HG03139 (cell line): ENCODE measurements around the gene EWSR1.
A peak's percentile ranks its signal among the peaks of the same experiment; 100 is the strongest.
"Not testable (repeated sequence)": the region's sequence is repeated elsewhere in the genome, so short reads cannot be mapped to it uniquely, and the experiment has no call there.

ENCODE experiments used
- ATAC-seq: cut with Tn5 transposase; IDR thresholded peaks from one replicate; pipeline ENCODE4 v1.9.1; 2021; ENCODE audit not compliant: unreplicated experiment

Gene EWSR1

GRCh38 chr22:29267858-29268510 lies at the start of gene EWSR1, which contains the start of gene RHBDD3:
Gene EWSR1, plus strand, starts transcription at chr22:29268268. Its CDS starts 69 bp downstream, at chr22:29268337.
Gene RHBDD3, minus strand, starts transcription at chr22:29267981. Its CDS starts 2,355 bp downstream, at chr22:29265626.
- ATAC-seq = peak; percentile 64

GRCh38 chr22:29218758-29219408 lies 49.2 kb upstream of the EWSR1 start:
- ATAC-seq = no peak

- not testable (repeated sequence) for ATAC-seq
Observed at GRCh38 chr22:29219409-29219782, 48.7 kb upstream of the EWSR1 start.

GRCh38 chr22:29219881-29220670 lies 48.0 kb upstream of the EWSR1 start:
- ATAC-seq = no peak

GRCh38 chr22:29224121-29224858 lies 43.8 kb upstream of the EWSR1 start:
- ATAC-seq = no peak

- no peak for ATAC-seq
Observed at GRCh38 chr22:29224859-29225410, 43.1 kb upstream of the EWSR1 start.

- no peak for ATAC-seq
Observed at GRCh38 chr22:29225422-29226090, 42.5 kb upstream of the EWSR1 start.

GRCh38 chr22:29226351-29226981 lies 41.6 kb upstream of the EWSR1 start:
- no peak for ATAC-seq

GRCh38 chr22:29230972-29231875 lies 36.8 kb upstream of the EWSR1 start:
- ATAC-seq = no peak

- no peak for ATAC-seq
Observed at GRCh38 chr22:29231971-29232959, 35.8 kb upstream of the EWSR1 start.

- ATAC-seq = no peak
Observed at GRCh38 chr22:29233277-29233877, 34.7 kb upstream of the EWSR1 start.

GRCh38 chr22:29240481-29240880 lies 27.6 kb upstream of the EWSR1 start:
- not testable (repeated sequence) for ATAC-seq

GRCh38 chr22:29243874-29244446 lies 24.1 kb upstream of the EWSR1 start:
- ATAC-seq = no peak

- no peak for ATAC-seq
Observed at GRCh38 chr22:29244785-29245625, 23.1 kb upstream of the EWSR1 start.

- no peak for ATAC-seq
Observed at GRCh38 chr22:29245626-29246385, 22.3 kb upstream of the EWSR1 start.
